Daoy (cell line): ENCODE measurements around the gene TELO2. TPM values are rescaled to one million over a fixed set of nuclear protein-coding genes. Genes with fewer than 3 reads are reported as not detected.
A peak's percentile ranks its signal among the peaks of the same experiment; 100 is the strongest.
"Not testable (repeated sequence)": the region's sequence is repeated elsewhere in the genome, so short reads cannot be mapped to it uniquely, and the experiment has no call there.

Source experiments
- DNase-seq: peaks from one replicate; pipeline ENCODE4 v3.0.0-alpha.2; 2015; ENCODE audit warnings: low read depth
- total RNA-seq: library from RNA; depleted of rRNA; stranded (reverse); fragments of >200 nt; shearing (Covaris generic); gene quantifications from 2 replicates; pipeline ENCODE4 v1.2.3, GENCODE V29; 2014

TELO2 gene
- total RNA-seq, 1 experiment from 2014 or later: 19.9 TPM

DNA sequence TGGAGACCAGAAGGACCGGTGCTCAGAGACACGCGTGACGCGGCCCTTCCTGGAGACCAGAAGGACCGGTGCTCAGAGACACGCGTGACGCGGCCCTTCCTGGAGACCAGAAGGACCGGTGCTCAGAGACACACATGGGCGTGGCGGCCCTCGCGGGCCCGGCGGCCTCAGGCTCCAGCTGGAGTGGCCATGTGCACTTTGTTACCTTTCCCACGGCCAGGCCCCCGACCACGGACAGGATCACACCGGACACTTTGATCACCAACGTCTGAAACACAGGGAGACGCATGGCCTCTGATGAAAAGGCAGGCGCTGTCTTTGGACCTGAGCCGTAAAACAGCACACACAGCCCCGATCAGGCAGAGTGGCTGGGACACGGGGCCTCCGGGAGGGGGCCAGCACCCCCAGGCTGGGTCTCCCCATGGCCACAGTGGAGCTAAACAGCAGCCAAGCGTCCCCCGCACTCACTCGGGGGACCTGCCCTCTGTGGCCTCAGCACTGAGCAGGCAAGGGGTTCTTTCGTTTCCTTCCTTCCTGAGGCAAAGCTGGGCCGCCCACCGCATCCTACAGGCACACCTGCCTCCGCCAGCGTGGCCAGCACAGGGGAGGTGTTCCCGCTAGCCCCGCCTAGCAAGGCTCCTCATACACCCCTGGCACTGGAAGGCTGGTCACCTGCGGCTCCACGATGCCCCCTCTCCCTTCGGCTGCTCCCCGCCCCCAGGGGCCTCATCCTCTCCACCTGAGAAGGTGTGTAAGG lies 35.5 kb upstream of the TELO2 start:
- DNase-seq: no peak

GRCh38 chr16:1458336-1458976 lies 34.7 kb upstream of the TELO2 start:
- DNase-seq: no peak

DNA sequence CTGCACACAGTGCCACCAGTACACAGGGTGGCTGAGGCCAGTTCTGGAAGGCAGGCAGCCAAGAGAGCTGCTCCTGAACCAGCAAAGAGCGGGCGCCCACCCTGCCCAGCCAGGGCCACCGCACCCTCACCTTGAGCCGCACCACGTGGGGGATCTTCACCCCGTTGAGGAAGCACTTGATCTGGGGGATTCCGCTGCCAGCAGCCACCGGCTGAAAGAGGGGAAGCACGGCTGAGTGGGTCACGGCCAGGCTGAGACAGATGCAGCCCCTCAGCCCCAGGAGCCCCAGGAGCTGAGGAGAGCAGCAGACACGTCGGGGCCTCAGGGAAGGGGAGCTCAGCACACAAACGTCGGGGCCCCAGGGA lies 34.2 kb upstream of the TELO2 start:
- no peak for DNase-seq

- no peak for DNase-seq
These were observed 33.2 kb upstream of the TELO2 start for GRCh38 chr16:1459967-1460366.

- no peak for DNase-seq
These were observed 32.5 kb upstream of the TELO2 start for GRCh38 chr16:1460602-1461138.

DNA sequence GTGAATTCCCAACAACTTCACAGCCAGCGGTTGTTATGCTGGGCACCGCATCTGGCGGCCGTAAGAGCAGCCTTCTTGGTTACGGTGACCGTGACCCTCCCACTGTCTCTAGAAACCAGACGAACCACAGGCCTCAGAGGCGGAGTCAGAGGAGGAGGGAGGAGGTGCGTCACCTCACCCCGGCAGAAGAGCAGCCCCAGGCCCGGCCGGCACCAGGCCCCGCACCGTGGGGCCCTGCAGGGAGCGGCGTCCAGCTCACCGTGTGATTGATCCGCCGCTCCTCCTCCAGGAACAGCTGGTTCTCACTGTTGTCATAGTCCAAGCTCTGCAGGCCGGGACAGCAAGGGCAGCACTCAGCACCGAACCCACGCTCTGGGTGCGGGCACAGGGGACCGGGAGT lies 32.0 kb upstream of the TELO2 start:
- DNase-seq: no peak

DNA sequence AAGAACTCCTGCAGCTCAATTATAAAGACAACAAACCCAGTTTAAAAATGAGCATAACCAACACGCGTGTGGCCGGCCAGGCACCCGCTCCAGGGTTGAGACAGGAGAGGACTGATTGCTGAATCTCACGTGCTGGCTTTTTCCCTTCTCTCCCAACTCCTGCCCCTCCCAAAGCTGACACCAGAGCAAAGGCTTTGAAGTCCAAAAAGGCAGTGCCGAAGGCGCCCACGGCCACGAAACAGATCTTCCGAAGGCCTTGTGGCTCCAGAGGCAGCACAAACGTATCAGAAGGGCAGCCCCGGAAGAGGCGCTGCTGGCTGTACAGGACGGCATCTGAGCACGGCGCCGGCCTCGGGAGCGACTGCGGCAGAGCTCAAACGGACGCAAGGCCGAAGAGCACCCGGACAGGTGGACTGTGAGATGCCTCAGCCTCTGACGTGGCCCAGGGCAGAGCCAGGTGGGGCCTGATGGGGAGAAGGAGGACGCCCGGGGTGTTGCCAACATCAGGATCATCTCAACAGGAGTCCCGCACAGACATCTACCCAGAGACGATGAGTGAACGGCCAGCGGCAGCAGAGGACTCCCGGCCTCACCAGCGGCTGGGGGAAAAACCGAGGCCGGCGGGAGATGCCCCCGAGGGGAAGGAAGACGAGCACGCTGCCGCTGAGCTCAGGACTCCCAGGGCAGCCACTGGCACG lies 28.8 kb upstream of the TELO2 start:
- DNase-seq: no peak

GRCh38 chr16:1464894-1465566 lies 28.1 kb upstream of the TELO2 start:
- no peak for DNase-seq

DNA sequence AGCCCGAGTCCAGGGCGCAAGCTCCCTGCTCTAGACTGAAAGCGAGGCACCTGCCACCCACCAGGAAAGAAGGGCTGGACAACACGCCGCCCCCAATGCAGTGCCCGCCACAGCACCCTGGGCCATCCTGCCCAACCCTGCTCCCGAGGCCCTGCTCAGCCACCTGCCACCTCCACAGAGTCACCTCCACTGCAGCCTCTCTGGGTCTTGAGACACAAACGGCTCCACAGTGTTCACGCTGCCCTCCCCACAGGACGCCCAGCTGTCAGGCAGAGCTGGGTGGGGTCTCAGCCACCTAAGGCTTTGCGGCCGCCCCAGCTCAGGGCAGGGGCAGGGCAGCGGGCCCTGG lies 27.6 kb upstream of the TELO2 start:
- no peak for DNase-seq

GRCh38 chr16:1466054-1466453 lies 27.1 kb upstream of the TELO2 start:
- no peak for DNase-seq

DNA sequence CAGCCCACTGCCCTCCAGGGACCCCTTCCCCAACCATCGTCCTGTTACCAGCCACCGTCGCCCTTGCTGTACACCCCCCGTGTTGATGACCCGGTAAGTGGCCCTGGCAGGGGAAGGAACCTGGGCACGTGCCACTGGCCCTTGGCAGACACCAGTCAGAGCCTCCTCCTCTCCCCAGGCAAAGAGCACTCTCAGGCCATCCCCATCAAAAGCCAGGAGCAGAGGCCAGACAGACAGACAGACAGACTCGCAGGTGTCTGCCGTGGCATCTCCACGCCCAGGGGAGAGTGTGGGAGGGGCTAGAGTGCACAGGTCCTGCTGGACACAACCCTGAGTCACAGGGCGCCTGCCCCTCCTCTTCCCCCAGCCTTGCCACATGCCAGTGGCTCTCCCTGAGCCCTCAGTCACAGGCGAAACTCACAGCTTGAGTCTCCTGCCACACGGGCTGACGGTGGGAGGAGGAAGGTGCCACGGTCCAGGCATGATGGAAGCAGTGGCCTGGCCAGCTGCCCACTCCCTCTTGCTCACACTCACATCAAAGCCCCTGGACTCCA lies 26.1 kb upstream of the TELO2 start:
- no peak for DNase-seq

DNA sequence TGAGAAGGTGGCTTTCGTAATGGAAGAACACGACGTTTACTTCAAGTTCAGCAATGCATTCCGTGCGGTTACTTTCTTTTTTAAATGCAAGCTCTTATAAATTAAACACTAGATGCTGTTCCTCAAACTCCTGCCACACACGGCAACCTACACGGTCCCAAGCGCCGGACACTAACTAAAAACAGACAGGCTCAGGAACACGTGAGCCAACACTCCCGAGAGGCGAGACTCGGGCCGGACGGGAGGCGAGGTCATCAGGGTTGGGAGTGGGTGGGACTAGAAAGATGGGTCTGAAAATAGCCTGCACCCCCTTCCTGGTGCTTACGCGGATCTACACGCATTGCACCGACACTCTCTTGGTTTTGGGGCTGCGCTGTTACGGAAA lies 24.7 kb upstream of the TELO2 start:
- no peak for DNase-seq

DNA sequence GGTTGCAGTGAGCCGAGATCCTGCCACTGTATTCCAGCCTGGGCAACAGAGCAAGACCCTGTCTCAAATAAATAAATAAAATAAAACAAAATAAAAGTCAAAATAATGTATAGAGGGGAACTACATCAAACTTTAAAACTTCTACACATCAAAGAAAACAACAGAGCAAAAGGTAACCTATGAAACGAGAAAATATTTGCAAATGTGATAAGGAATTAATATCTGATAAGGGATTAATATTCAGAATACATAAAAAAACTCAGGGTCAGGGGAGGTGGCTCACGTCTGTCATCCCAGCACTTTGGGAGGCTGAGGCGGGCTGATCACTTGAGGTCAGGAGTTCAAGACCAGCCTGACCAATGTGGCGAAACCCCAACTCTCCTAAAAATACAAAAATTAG lies 24.0 kb upstream of the TELO2 start:
- DNase-seq: not testable (repeated sequence)

- no peak for DNase-seq
These were observed 23.4 kb upstream of the TELO2 start for GRCh38 chr16:1469693-1470201.

GRCh38 chr16:1470481-1471251 lies 22.5 kb upstream of the TELO2 start:
- no peak for DNase-seq

- DNase-seq: no peak
These were observed 21.5 kb upstream of the TELO2 start for GRCh38 chr16:1471569-1472194.

GRCh38 chr16:1472974-1473373 lies 20.2 kb upstream of the TELO2 start:
- DNase-seq: no peak

GRCh38 chr16:1474082-1474795 lies 18.9 kb upstream of the TELO2 start:
- no peak for DNase-seq

GRCh38 chr16:1474796-1475551 lies 18.2 kb upstream of the TELO2 start, which contains the start of gene CLCN7:
Gene CLCN7, minus strand, starts transcription at chr16:1475028. Its CDS starts 54 bp downstream, at chr16:1474974.
- DNase-seq: peak; percentile 92
